OCI-LY1 (cell line): ENCODE results near the gene D2HGDH.

ENCODE experiments used
- CTCF ChIP-seq: fragments of 200-600 bp; sonication (generic), shearing (Covaris generic); IDR thresholded peaks from 2 replicates; pipeline ENCODE4 v1.5.1; 2017; ENCODE audit warnings: mild to moderate bottlenecking, antibody characterized with exemption, low read length, moderate library complexity, mixed read lengths
- EZH2 ChIP-seq: fragments of 200-600 bp; sonication (generic), shearing (Covaris generic); IDR thresholded peaks from 2 replicates; pipeline ENCODE4 v1.8.0; 2017; ENCODE audit warnings: borderline replicate concordance, mixed run types, mild to moderate bottlenecking, antibody characterized with exemption, low read length, moderate library complexity, mixed read lengths

DNA sequence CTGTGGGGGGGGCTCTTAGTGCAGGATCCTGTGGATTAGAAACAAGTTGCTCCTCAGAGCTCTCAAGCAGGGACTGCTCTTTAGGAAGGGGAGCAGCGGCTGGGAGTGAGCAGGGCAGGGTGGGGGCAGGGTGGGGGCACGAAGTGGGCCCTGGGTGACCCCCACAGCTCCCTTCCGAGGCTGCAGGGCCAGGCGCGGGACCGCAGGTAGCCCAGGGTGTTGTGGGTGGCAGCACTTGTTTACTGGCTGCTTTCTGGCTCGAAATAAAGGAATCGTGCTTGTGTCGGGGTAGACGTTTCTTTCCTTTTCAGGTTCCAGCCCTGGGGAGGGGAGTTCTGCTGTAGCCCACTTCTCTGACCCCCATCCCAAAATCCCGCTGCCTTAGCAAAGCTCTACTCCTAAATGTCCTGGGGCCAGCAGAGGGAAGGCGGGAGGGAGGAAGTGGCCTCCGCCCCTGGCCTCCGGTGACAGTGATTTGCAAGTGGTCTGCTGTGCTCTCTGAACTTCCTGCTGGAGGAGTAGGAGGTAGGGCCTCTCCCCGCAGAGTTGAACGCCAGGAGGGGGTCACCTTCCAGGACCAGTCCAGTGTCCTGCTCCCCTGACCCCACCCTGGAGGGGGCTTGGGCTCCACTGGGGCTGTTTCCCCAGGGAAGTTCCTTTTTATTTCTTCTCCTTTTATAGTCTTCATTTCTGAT is 82.8 kb downstream of the D2HGDH start:
- no peak for TF ChIP-seq EZH2
- TF ChIP-seq CTCF: no peak
